Psoas muscle (tissue), 8 donors: ENCODE measurements around the gene PLCXD1. TPM values are rescaled to one million over a fixed set of nuclear protein-coding genes. Genes with fewer than 3 reads are reported as not detected.
A peak's percentile ranks its signal among the peaks of the same experiment; 100 is the strongest.
"Not testable (repeated sequence)": the region's sequence is repeated elsewhere in the genome, so short reads cannot be mapped to it uniquely, and the experiment has no call there.

ENCODE experiments used
- ATAC-seq, 4 donors: fragments of 200-7000 bp; cut with Tn5 transposase; one replicate each; pipeline ENCODE4 v1.9.1; 2020; ENCODE audit warnings: moderate library complexity in 3 of 4, mild to moderate bottlenecking in 2 of 4
- DNase-seq, 2 donors: peaks; one replicate each; pipeline ENCODE4 v3.0.0-alpha.2; 2020
- H3K27ac ChIP-seq: fragments of 200-600 bp; one replicate; pipeline ENCODE4 v1.8.0; 2022
- H3K27me3 ChIP-seq, 3 donors: fragments of 200-600 bp in 1 of 3; one replicate each; pipeline versions ENCODE4 v1.6.1 to v1.8.0; 2013 to 2022; ENCODE audit warnings: low read length in 2 of 3, mild to moderate bottlenecking in 2 of 3, moderate library complexity in 1 of 3; ENCODE audit not compliant: insufficient read depth in 3 of 3
- H3K36me3 ChIP-seq, 2 donors: fragments of 200-600 bp in 1 of 2; one replicate each; pipeline versions ENCODE4 v1.6.1 to v1.8.0; 2013 to 2022; ENCODE audit warnings: low read depth in 1 of 2, mild to moderate bottlenecking in 1 of 2, moderate library complexity in 1 of 2; ENCODE audit not compliant: insufficient read depth in 1 of 2
- H3K4me1 ChIP-seq: fragments of 200-600 bp; one replicate; pipeline ENCODE4 v1.8.0; 2022
- H3K4me3 ChIP-seq: fragments of 200-600 bp; one replicate; pipeline ENCODE4 v1.8.0; 2022; ENCODE audit warnings: mild to moderate bottlenecking
- H3K9me3 ChIP-seq: fragments of 200-600 bp; one replicate; pipeline ENCODE4 v1.8.0; 2022
- CTCF ChIP-seq: fragments of 200-600 bp; IDR thresholded peaks from one replicate; pipeline ENCODE4 v1.8.0; 2022; ENCODE audit warnings: antibody characterized with exemption
- WGBS, 3 donors: extraction: QIAGEN DNeasy Blood & Tissue Kit; methylation state at CpG; one replicate each; pipeline versions ENCODE4 v1.1.6 to v1.1.7; 2013; 5-methylcytosine and 5-hydroxymethylcytosine counted together
- intact Hi-C, 2 donors: fragments of 100-400 bp; cut with DNase I; formaldehyde crosslinking; loops; one replicate each; pipeline versions ENCODE4 v1.11.0 to v1.14.2; 2022
- polyA plus RNA-seq, 3 donors: library from polyadenylated mRNA; stranded (reverse); fragments of 200-250 nt; gene quantifications; one replicate each; pipeline ENCODE4 v1.2.3, GENCODE V29; 2013
- total RNA-seq, 4 donors: library from RNA; stranded (reverse); fragmentation: NEBNext Ultra II Directional in 2 of 4; extraction: Animal tissue kit (Norgen Biotek cat#: 25700) in 2 of 4; gene quantifications; one replicate each; pipeline versions ENCODE4 v1.2.1 to v1.2.4, GENCODE V29; 2021 to 2023
- donor health status: healthy with polysubstance abuse.
- donor health status: DM: no; HTN: no; CAD: no; lungs with moderate emphysema.
- donor health status: Bipolar disorder and iron deficiency.
- donor health status: healthy.
- donor health status: DM: yes; HTN: yes; CAD: no.
- donor health status: DM: no; HTN: no; CAD: no.
- donor health status: DM: no; HTN: no; CAD: no.
- donor health status: DM: yes; HTN: yes; CAD: no.

PLCXD1 gene
- total and polyA plus RNA-seq, 7 donors = 0.89 to 16.3 (median 2.3) TPM

DNA sequence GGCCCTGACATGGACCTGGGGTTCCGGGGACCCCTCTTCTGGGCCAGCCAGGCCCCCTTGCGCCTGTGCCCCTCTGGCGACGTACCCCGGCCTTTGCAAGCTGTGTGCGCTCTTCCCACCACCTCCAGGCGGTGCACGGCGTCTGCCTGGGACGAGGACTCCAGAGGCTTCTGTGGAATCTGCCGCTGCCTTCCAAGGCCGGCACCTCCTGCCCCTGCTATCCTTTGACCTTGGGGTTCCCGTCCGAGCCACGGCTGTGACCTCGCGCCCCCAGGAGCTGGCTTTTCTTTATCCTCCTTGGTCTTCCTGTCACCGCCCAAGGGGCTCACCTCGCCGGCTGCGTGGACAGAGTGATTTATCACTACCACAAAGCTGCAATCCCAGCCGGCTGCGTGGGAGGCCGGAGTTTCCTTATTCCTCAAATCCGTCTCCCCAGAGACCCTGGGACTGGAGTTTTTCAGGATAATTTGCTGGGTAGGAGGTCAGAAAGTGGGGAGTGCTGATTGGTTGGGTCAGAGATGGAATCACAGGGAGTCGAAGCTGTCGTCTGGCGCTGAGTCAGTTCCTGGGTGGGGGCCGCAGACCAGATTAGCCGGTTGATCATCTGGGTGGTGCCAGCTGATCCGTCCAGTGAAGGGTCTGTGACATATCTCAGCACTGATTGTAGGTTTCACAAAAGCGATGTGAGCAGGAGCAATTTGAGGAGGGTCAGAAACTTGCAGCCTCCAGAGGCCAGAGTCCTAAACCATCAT, 19.8 kb upstream of the PLCXD1 start:
- intact Hi-C loops = no loop called here
- H3K27me3 ChIP-seq = peaks cover 0 to 10% (median 3%) of the 10 kb centered on the region in 3 donors
- no peak for ATAC-seq
- peak in 1 of 2 donors; percentile 46 for DNase-seq
- H3K4me1 ChIP-seq = no peaks in the 10 kb centered on the region
- H3K9me3 ChIP-seq = no peaks in the 10 kb centered on the region
- TF ChIP-seq CTCF = no peak
- H3K27ac ChIP-seq = no peak overlapping the region
- H3K36me3 ChIP-seq = no peaks in the 10 kb centered on the region
- H3K4me3 ChIP-seq = no peak overlapping the region
- 34 to 50% (median 40%) methylated on average over 32 of the region's 32 CpGs for WGBS, 3 donors

DNA sequence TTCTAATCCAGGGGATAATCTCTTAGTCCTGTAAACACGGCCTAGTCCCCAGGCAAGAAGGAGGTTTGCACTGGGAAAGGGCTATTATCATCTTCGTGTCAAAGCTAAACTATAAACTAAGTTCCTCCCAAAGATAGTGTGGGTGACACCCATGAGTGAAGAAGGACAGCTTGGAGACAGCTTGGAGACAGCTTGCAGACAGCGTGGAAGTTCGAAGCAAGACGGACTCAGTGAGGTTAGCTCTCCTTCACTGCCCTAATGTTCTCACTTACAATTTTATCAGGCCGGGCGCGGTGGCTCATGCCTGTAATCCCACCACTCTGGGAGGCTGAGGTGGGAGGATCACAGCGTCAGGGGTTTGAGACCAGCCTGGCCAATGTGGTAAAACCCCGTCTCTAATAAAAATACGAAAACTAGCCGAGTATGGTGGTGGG, 19.2 kb upstream of the PLCXD1 start:
- TF ChIP-seq CTCF = no peak
- Histone ChIP-seq H3K36me3 (no peaks in the 10 kb centered on the region), H3K27ac (no peak overlapping the region), H3K27me3 (peaks cover 0 to 10% (median 3%) of the 10 kb centered on the region in 3 donors), H3K9me3 (no peaks in the 10 kb centered on the region), H3K4me3 (no peak overlapping the region), H3K4me1 (no peaks in the 10 kb centered on the region)
- ATAC-seq = no peak
- 63 to 83% (median 75%) methylated on average over 12 of the region's 12 CpGs for WGBS, 3 donors
- intact Hi-C loops = no loop called here
- peak in 1 of 2 donors; percentile 13 for DNase-seq

DNA sequence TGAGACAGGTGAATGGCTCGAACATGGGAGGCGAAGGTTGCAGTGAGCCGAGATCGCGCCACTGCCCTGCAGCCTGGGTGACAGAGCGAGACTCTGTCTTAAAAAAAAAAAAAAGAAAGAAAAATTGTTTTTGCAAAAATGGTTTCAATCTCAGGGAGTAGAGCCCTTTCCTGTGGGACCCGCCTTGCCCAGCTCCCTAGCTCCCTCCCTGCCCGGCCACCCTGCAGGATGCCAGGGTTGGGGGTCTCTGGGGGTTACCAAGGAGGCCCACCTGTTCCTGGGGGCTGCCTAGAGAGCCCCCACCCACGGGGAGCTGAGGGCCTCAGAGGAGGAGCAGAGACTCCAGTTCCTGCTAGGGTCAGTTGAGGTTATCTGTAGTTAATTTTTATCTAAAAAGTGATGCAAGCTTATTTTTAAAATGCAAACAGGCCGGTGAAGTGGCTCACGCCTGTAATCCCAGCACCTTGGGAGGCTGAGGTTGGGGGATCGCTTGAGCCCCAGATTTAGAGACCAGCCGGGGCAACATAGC, 18.7 kb upstream of the PLCXD1 start:
- no peak overlapping the region for H3K4me3 ChIP-seq
- ATAC-seq = no peak
- no peaks in the 10 kb centered on the region for H3K36me3 ChIP-seq
- H3K27ac ChIP-seq = no peak overlapping the region
- DNase-seq = peak in 1 of 2 donors; percentile 25
- intact Hi-C loops = no loop called here
- no peak for TF ChIP-seq CTCF
- H3K4me1 ChIP-seq = no peaks in the 10 kb centered on the region
- WGBS, 3 donors = 79 to 87% (median 83%) methylated on average over 13 of the region's 13 CpGs
- H3K27me3 ChIP-seq = peaks cover 0 to 5% (median 3%) of the 10 kb centered on the region in 3 donors
- H3K9me3 ChIP-seq = no peaks in the 10 kb centered on the region

GRCh38 chrX:264006-264405, 17.2 kb upstream of the PLCXD1 start:
- peak in 1 of 2 donors; percentile 36 for DNase-seq
- H3K27ac ChIP-seq, H3K27me3 ChIP-seq, ATAC-seq, H3K4me3 ChIP-seq, intact Hi-C loops, H3K9me3 ChIP-seq, H3K36me3 ChIP-seq, H3K4me1 ChIP-seq: not testable (repeated sequence)
- 85 to 89% (median 87%) methylated on average over 16 of the region's 16 CpGs for WGBS, 3 donors

DNA sequence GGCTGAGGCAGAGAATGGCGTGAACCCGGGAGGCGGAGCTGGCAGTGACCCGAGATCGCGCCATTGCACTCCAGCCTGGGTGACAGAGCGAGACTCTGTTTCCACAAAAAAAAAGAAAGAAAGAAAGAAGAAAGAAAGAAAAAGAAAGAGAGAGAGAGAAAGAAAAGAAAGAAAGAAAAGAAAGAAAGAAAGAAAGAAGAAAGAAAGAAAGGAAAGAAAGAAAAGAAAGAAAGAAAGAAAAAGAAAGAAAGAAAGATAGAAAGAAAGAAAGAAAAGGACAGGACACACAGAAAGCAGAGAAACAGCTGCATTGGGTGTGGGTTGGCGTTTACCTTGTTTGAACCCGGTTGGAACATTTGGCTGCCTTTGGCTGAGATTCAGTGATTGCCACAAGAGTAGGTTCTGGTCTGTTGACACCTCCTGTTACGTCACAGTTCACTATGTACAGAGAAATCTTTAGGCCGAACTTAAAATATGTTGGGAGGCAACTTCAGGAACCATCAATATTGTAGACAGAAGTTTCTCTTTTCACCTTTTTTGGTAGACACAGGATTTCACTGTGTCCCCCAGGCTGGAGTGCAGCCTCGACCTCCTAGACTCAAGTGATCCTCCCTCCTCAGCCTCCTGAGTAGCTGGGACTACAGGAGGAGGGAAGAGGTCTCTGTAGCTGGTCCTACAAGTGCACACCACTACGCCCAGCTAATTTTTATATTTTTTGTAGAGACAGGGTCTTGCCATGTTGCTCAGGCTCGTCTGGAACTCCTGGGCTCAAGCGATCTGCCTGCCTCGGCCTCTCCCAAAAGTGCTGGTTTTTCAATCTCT, 16.3 kb upstream of the PLCXD1 start:
- 75 to 78% (median 76%) methylated on average over 16 of the region's 16 CpGs for WGBS, 3 donors
- Histone ChIP-seq H3K4me1 (no peaks in the 10 kb centered on the region), H3K27ac (no peak overlapping the region), H3K4me3 (no peak overlapping the region), H3K9me3 (no peaks in the 10 kb centered on the region), H3K27me3 (peaks cover 0 to 1% (median 0%) of the 10 kb centered on the region in 3 donors), H3K36me3 (no peaks in the 10 kb centered on the region)
- no peak for TF ChIP-seq CTCF
- DNase-seq = peak in 1 of 2 donors; percentile 3
- intact Hi-C loops = no loop called here
- no peak for ATAC-seq
